HCEC 1CT (cell line): ENCODE measurements around the gene FKBP15.
"Not testable (repeated sequence)": the region's sequence is repeated elsewhere in the genome, so short reads cannot be mapped to it uniquely, and the experiment has no call there.

Experiments used
- DNase-seq: peaks from one replicate; pipeline ENCODE4 v3.0.0-alpha.2; 2017

Gene FKBP15, protein sequence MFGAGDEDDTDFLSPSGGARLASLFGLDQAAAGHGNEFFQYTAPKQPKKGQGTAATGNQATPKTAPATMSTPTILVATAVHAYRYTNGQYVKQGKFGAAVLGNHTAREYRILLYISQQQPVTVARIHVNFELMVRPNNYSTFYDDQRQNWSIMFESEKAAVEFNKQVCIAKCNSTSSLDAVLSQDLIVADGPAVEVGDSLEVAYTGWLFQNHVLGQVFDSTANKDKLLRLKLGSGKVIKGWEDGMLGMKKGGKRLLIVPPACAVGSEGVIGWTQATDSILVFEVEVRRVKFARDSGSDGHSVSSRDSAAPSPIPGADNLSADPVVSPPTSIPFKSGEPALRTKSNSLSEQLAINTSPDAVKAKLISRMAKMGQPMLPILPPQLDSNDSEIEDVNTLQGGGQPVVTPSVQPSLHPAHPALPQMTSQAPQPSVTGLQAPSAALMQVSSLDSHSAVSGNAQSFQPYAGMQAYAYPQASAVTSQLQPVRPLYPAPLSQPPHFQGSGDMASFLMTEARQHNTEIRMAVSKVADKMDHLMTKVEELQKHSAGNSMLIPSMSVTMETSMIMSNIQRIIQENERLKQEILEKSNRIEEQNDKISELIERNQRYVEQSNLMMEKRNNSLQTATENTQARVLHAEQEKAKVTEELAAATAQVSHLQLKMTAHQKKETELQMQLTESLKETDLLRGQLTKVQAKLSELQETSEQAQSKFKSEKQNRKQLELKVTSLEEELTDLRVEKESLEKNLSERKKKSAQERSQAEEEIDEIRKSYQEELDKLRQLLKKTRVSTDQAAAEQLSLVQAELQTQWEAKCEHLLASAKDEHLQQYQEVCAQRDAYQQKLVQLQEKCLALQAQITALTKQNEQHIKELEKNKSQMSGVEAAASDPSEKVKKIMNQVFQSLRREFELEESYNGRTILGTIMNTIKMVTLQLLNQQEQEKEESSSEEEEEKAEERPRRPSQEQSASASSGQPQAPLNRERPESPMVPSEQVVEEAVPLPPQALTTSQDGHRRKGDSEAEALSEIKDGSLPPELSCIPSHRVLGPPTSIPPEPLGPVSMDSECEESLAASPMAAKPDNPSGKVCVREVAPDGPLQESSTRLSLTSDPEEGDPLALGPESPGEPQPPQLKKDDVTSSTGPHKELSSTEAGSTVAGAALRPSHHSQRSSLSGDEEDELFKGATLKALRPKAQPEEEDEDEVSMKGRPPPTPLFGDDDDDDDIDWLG

GRCh38 chr9:113221003-113221799 is at the start of gene FKBP15, which contains the start of gene SLC31A1:
FKBP15 (minus strand) TSS chr9:113221277; CDS start chr9:113221243, 34 bp downstream.
SLC31A1 (plus strand) TSS chr9:113221544; CDS start chr9:113256149, 34,605 bp downstream.
- DNase-seq: peak; percentile 98

- no peak for DNase-seq
Measured at GRCh38 chr9:113269871-113270270, 48.8 kb upstream of the FKBP15 start.

DNA sequence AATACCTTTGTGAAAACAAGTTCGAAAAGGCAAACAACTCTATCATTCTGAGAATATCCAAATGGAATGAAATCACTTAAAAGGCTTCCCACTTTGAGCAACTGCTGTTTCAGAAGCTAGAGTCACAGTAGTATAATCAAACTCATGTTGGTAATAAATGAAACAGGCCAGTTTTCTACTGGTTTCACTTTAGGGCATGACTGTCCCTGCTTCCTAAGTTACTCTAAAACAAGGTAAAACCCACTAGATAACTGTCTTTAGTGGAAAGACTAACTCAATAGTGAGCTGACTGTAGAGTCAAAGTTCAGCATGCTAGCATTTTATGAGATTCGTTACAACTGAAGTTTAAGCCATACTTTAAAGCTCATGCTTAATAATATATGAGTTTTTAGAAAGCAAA is 48.3 kb upstream of the FKBP15 start:
- DNase-seq: no peak

DNA sequence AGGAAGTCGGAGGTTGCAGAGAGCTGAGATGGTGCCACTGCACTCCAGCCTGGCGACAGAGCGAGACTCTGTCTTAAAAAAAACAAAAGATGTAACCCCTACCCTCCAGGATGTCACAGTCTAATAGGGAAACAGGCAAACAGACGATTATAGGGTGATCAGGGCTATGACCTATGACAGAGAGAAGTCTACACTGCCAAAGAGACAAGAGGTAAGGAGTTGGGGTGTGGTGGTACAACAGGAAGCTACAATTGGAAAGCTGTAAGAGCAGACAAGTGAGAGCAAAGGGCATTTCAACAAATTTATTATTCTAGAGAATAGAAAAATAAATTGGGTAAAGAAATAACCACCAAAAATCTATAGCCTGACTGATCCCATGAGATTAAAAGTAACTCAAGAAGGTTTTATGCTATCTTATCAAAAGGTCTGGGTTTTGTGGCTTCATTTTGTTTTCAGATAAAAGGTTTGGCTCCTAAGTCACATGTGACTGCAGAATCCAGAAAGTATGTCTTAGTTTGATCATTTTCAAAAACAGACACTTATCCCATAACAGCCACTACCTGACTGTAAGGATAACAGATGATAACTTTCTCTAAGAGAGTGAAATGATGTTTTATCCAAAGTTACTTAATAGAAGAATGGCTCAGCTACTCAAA is 47.0 kb upstream of the FKBP15 start:
- DNase-seq: no peak

GRCh38 chr9:113266174-113266573 is 45.1 kb upstream of the FKBP15 start:
- DNase-seq: no peak

GRCh38 chr9:113261917-113262671 is 41.0 kb upstream of the FKBP15 start:
- no peak for DNase-seq

DNA sequence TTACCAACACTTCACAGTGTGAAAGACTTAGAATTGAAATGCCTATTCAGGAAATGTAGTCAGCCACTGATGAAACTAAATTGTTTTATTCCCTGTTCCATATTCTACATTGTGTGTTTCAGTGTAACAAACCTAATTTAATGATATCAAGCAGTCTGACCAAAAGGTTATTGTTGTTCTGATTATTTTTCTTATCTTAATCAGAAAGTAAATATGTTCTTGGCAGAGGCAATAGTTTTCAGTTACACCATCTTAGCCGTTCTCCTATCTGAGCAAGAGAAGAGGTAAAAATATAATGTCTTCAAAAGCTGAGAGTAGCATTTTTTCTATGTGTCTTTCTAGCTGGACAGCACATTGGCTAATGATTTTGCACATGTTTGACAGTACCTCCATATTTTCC is 37.2 kb upstream of the FKBP15 start:
- DNase-seq: no peak

- no peak for DNase-seq
Measured at GRCh38 chr9:113257863-113258262, 36.8 kb upstream of the FKBP15 start.

DNA sequence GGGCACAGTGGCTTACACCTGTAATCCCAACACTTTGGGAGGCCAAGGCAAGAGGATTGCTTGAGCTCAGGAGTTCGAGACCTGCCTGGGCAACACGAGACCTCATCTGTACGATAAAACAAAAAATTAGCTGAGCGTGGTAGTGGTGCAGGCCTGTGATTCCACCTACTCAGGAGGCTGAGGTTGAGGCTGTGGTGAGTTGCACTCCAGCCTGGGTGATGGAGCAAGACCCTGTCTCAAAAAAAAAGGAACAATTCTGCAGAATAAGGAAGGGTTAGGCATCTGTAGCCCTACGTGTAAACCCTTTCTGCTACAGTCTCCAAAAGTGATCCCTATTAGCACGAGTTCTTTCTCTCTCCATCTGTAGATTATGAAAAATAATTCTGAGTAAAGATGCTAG is 34.4 kb upstream of the FKBP15 start:
- no peak for DNase-seq

GRCh38 chr9:113254991-113255390 is 33.9 kb upstream of the FKBP15 start:
- no peak for DNase-seq

DNA sequence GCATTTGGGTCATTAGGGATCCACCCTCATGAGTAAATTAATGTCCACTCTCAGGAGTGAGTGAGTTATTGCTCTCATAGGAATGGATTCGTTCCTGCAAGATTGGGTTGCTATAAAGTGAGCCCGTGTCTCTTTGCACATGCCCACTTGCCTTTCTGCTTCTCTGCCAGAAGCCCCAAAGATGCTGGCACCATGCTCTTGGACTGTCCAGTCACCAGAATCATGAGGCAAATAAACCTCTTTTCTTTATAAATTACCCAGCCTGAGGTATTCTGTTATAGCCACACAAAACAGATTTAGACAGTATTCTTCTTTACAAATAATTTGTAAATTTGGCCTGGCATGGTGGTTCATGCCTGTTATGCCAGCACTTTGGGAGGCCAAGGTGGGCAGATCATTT is 29.7 kb upstream of the FKBP15 start:
- DNase-seq: no peak

DNA sequence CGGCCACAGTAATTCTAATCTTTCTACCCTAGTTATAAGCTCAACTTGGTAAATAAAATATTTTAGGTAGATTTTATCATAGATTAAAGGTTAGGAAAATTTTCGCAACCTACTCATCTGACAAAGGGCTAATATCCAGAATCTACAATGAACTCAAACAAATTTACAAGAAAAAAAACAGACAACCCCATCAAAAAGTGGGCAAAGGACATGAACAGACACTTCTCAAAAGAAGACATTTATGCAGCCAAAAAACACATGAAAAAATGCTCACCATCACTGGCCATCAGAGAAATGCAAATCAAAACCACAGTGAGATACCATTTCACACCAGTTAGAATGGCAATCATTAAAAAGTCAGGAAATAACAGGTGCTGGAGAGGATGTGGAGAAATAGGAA is 28.6 kb upstream of the FKBP15 start:
- not testable (repeated sequence) for DNase-seq

- DNase-seq: no peak
Measured at GRCh38 chr9:113247640-113248039, 26.6 kb upstream of the FKBP15 start.

- DNase-seq: no peak
Measured at GRCh38 chr9:113246928-113247327, 25.9 kb upstream of the FKBP15 start.

GRCh38 chr9:113245894-113246293 is 24.8 kb upstream of the FKBP15 start:
- DNase-seq: no peak

DNA sequence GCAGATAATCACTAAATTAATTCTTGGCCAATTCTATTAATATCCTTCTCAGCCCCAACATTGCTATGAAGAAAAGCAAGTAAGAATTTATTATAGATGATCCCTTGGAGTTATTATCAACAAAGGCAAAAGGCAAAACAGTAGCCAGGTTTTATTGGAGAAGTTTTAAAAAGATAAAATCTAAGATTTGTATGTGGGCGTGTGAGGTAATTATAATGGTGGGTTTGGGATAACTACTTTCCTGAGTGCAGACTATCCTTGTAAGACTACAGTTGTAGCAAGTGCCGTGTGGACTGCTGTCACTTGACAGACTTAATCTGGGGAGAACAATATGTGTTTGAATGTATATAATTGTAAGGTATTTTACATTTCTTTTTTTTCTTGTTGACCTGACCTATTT is 23.5 kb upstream of the FKBP15 start:
- no peak for DNase-seq

DNA sequence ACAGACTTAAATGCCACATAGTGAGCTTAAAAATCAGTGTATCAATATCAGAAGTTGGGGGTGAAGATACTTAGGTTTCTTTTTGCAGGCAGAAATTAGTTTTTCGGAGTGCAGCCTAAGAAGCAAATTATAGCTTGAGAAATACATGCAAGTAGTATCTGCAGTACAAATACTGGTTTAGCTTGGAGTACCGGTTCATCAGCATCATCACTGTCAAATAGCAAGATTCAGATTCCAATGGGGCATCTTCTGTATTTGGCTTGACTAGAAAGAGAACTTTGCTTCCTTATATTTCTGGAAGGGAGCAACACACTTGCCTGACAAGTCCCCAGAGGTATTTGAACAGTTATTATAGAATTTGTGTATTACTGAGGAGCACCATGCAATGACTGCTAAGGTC is 20.1 kb upstream of the FKBP15 start:
- no peak for DNase-seq

DNA sequence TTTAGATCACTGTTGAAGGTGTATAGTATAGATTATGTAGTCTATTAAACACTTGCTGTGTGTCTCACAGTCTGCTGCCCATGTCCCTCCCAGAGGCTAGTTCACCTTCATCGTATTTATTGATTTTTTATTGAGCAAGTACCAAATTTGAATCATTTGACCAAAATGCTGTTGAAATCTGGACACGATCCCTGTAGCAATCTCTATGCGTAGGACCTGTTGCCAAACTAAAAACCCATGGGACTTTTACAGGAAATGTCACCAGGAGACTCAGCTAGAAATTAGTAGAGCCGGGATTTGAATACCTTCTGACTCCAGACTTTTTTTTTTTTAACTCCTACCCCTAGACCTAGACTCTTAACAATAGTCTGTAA is 17.8 kb upstream of the FKBP15 start:
- no peak for DNase-seq

DNA sequence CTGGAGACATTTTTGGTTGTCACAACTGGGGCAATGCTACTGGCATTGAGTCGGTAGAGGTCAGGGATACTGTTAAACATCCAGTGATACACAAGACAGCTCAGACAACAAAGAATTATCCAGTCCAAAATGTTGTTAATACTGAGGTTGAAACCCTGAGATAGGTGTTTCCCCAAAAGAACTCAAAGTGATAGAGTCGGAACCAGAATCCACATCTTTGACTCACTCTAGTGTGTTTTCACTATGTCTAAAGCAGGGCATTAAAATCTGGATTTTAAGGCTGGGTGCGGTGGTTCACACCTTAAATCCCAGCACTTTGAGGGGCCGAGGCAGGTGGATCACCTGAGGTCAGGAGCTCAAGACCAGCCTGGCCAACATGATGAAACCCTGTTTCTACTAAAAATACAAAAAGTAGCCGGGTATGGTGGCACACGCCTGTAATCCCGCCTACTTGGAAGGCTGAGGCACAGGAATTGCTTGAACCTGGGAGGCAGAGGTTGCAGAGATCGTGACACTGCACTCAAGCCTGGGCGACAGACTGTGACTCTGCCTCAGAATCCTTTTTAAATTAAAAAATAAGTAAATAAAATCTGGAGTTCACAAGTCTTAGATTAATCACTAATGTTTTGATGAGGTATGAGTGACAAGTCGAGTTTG is 17.3 kb upstream of the FKBP15 start:
- no peak for DNase-seq

GRCh38 chr9:113237026-113237425 is 15.9 kb upstream of the FKBP15 start:
- no peak for DNase-seq
